Activated gamma-delta T cell treated with Interleukin-2 at 50 U/mL for 16 hours (primary cell): ENCODE measurements around the gene GPC6.
"Not testable (repeated sequence)": the region's sequence is repeated elsewhere in the genome, so short reads cannot be mapped to it uniquely, and the experiment has no call there.

ENCODE experiments used
- DNase-seq: peaks from one replicate; pipeline ENCODE4 v3.0.0-alpha.2; 2020

GPC6 gene

GRCh38 chr13:93226623-93227279, at the start of gene GPC6:
Gene GPC6, plus strand, starts transcription at chr13:93226807.
- no peak for DNase-seq

DNA sequence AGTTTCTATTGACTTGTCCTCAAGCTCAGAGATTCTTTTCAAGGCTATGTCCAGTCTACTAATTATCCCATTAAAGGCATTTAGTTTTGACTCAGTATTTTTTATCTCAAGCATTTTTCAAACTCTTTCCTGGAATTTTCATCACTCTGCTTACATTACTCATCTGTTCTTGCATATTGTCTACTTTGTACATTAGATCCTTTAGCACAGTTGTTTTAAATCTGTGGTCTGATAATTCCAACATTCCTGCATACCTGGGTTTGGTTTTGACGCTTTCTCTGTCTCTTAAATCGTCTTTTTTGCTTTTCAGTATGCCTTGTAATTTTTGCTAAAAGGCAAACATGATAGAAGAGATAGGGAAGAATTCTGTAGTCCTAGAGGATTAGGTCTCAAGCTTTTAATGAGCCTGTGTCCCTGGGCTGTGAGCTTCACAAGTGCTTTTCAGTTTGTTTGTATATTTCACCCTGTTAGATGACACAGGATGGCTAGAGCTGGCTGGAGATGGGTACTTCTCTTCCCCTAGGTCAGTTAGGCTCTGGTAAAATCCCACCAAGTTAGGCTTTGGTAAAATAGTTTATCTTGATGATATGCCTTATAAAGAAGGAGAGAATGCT, 46.1 kb upstream of the GPC6 start:
- DNase-seq: no peak

DNA sequence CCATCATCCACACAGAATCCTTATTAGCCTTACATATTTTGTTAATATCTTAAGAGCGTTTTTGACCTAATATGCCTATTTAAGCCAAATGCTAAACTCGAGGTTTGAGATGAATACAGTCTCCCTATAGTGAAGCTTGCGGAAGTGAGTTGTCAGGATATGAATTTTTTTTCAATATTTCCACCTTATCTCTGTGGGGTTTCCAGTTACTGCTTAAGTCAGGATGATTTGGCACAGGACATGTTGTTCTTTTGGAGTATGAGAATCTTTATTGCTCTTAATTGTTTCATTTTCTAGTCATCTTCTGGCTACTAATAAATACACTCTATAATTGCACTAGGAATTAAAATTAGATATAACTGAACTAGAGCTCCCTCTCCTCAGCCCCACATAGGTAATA, 44.2 kb upstream of the GPC6 start:
- no peak for DNase-seq

DNA sequence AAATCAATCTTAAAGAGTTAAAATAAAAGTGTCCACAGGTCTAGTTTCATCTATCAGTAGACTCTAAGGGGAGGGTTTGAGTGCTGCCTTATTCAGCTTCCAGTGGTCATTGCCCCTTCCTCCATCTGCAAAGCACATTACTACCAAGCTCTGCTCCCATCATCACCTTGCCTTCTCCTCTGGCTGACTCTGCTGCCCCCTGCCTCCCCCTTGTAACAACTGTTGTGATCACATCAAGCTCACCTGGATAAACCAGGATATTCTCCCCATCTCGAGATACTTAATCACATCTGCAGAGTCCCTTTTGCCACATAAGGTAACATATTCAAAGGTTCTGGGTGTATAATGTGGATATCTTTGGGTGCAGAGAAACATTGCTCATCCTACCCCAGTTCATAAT, 43.3 kb upstream of the GPC6 start:
- DNase-seq: no peak

GRCh38 chr13:93190006-93190405, 36.6 kb upstream of the GPC6 start:
- no peak for DNase-seq

DNA sequence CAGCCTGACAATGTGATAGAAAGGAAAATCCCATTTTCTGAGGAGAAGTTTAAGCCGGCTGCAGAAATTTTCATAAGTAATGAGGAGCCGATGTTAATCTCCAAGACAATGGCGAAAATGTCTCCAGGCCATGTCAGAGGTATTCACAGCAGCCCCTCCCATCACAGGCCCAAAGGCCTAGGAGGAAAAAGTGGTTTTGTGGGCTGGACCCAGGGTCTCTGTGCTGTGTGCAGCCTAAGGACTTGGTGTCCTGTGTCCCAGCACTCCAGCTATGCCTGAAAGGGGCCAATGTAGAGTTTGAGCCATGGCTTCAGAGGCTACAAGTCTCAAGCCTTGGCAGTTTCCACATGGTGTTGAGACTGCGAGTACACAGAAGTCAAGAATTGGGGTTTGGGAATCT, 32.9 kb upstream of the GPC6 start:
- DNase-seq: no peak

DNA sequence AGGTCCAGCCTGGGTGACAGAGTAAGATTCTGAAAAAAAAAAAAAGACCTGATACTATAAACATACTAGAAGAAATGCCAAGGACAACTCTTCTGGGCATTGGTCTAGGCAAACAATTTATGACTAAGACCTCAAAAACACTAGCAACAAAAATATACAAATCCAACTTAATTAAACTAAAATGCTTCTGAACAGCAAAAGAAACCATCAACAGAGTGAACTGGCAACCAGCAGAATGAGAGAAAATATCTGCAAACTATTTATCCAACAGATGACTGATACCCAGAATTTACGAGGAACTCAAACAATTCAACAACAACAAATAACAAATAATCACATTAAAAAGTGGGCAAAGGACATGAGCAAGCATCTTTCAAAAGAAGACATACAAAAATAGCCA, 26.8 kb upstream of the GPC6 start:
- DNase-seq: no peak

DNA sequence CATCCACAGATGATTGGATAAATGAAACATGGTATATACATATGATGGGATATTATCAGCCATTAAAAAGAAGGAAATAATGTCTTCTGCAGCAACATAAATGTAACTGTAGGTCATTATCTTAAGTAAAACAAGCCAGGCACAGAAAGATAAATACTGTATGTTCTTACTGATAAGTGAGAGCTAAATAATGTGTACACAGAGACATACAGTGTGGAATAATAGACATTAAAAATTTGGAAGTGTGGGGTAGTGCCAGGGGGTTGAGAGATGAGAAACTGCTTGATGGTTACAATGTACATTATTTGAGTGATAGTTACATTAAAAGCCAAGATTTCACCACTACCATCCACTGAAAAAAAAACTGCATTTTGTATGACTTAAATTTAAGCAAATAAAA, 26.0 kb upstream of the GPC6 start:
- no peak for DNase-seq

GRCh38 chr13:93201992-93202558, 24.5 kb upstream of the GPC6 start:
- no peak for DNase-seq

DNA sequence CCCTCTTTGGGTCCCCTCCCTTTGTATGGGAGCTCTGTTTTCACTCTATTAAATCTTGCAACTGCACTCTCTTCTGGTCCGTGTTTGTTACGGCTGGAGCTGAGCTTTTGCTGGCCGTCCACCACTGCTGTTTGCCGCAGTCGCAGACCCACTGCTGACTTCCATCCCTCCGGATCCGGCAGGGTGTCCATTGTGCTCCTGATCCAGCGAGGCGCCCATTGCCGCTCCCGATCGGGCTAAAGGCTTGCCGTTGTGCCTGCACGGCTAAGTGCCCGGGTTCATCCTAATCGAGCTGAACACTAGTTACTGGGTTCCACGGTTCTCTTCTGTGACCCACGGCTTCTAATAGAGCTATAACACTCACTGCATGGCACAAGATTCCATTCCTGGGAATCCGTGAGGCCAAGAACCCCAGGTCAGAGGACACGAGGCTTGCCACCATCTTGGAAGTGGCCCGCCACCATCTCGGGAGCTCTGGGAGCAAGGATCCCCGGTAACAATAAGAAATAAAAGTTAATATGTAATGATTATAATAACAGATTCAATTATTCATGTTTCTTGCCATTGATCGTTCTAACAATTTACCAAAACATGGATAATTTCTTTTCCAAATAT, 19.7 kb upstream of the GPC6 start:
- not testable (repeated sequence) for DNase-seq

DNA sequence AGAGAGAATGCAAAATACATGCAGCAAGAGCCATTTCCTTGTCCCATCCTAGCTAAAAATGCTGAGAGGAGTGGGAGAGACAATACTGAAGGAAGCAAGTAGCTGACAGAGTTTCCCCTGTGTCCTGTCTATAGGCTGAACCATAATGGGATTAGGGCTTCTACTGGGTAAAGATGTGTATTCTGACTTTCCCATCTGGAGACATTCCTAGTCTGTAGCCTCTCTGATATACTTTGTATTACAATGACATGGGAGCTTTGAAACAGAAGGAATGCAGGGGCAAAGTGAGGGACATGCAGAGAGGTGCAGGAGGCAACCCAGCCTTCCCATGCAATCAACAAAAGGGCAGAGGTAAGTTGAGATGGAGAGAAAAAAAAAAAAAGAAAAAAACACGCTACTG, 10.5 kb upstream of the GPC6 start:
- no peak for DNase-seq

GRCh38 chr13:93217721-93218261, 8.8 kb upstream of the GPC6 start:
- no peak for DNase-seq

DNA sequence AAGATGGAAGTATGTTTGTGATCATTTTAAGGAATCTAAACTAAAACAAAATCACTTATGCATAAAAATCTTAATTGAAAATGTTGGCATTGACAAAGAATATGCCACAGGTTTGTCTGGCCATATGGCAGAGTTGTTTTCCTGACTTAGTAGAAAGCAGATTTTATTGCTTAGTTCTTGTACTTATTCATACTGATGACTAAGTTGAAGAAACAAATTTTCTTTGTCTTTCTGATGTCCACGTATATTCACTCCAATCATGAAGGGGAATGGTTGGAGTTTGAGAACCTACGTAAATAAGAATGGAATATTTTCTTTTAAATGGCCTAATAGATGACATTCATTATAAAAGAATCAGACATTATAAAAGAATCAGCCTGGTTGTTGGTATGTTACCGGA, 8.0 kb upstream of the GPC6 start:
- no peak for DNase-seq

DNA sequence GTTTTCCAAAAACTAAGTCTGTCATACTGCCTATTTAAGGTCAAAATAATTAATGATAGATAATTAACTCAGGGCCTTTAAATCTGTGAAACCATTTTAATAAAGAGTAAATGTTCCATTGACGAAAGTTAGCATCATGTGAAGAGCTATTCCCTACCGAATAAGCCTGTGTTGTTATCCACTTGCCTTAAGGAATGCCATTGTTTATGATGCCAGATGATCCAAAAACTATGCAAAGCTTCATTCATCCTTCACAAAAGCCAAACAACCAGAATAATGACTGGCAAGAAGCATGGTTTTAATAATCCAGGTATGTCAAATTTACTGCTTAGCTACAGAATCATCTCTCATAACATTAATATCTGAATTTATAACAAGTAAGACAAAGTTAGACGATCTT, 6.5 kb upstream of the GPC6 start:
- DNase-seq: no peak

- no peak for DNase-seq
Observed at GRCh38 chr13:93222976-93223375, 3.6 kb upstream of the GPC6 start.

GRCh38 chr13:93224535-93224934, 2.1 kb upstream of the GPC6 start:
- no peak for DNase-seq

- no peak for DNase-seq
Observed at GRCh38 chr13:93225610-93226009, 997 bp upstream of the GPC6 start.

GRCh38 chr13:93226065-93226622, 463 bp upstream of the GPC6 start:
- DNase-seq: no peak

- no peak for DNase-seq
Observed at GRCh38 chr13:93227280-93227877, 772 bp downstream of the GPC6 start.

- no peak for DNase-seq
Observed at GRCh38 chr13:93227878-93228642, 1.5 kb downstream of the GPC6 start.

DNA sequence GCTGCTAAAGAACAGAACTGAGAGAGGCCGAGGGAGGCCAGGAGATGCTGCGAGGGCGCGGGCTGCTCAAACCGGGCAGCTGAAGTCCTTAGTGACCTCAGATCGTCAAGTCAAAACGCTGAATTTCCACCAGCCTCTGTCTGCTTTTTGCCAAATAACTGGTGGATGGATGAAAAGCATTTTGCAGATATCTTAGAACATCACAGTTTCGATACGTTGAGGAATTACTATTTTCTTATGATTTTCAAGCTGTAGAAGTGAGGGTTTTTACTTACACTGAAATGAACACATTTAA, 2.0 kb downstream of the GPC6 start:
- no peak for DNase-seq

- no peak for DNase-seq
Observed at GRCh38 chr13:93230261-93230855, 3.8 kb downstream of the GPC6 start.
